ENCODE data around the gene GRIK4. TPM values are rescaled to one million over a fixed set of nuclear protein-coding genes. Genes with fewer than 3 reads are reported as not detected.

Gene GRIK4
- total RNA-seq, 1 donor from 2014 or later: 0.52 TPM

- no peak overlapping the region for H3K9ac ChIP-seq (ENCODE audit: low read depth in 1 of 3, low read length in 3 of 3)
- H3K36me3 ChIP-seq (ENCODE audit: control insufficient read depth in 3 of 3, insufficient read depth in 3 of 3, low read length in 3 of 3): no peaks in the 10 kb centered on the region
- no peaks in the 10 kb centered on the region for H3K4me1 ChIP-seq (ENCODE audit: control insufficient read depth in 3 of 3, insufficient read depth in 3 of 3, low read length in 3 of 3)
- no peak overlapping the region for H3K4me3 ChIP-seq (ENCODE audit: low read length in 3 of 3)
- H3K27me3 ChIP-seq (ENCODE audit: control insufficient read depth in 3 of 3, insufficient read depth in 3 of 3, low read length in 3 of 3): no peaks in the 10 kb centered on the region
- no peaks in the 10 kb centered on the region for H3K9me3 ChIP-seq (ENCODE audit: control insufficient read depth in 3 of 3, low read length in 3 of 3)
- H3K27ac ChIP-seq (ENCODE audit: low read depth, low read length): no peak overlapping the region
Measured at GRCh38 chr11:121032546-121032945, 521.0 kb downstream of the GRIK4 start.

- Histone ChIP-seq H3K27me3 (ENCODE audit: control insufficient read depth in 3 of 3, insufficient read depth in 3 of 3, low read length in 3 of 3) (no peaks in the 10 kb centered on the region), H3K9ac (ENCODE audit: low read depth in 1 of 3, low read length in 3 of 3) (no peak overlapping the region), H3K4me3 (ENCODE audit: low read length in 3 of 3) (no peak overlapping the region)
Measured at GRCh38 chr11:121033635-121034034, 522.1 kb downstream of the GRIK4 start.

GRCh38 chr11:121035169-121035755 is 523.7 kb downstream of the GRIK4 start:
- Histone ChIP-seq H3K27ac (ENCODE audit: low read depth, low read length) (no peak overlapping the region), H3K9me3 (ENCODE audit: control insufficient read depth in 3 of 3, low read length in 3 of 3) (no peaks in the 10 kb centered on the region)

More at GRCh38 chr11:121033635-121034034, 522.1 kb downstream of the GRIK4 start:
- Histone ChIP-seq H3K4me1 (ENCODE audit: control insufficient read depth in 3 of 3, insufficient read depth in 3 of 3, low read length in 3 of 3) (no peaks in the 10 kb centered on the region), H3K27ac (ENCODE audit: low read depth, low read length) (no peak overlapping the region), H3K9me3 (ENCODE audit: control insufficient read depth in 3 of 3, low read length in 3 of 3) (no peaks in the 10 kb centered on the region), H3K36me3 (ENCODE audit: control insufficient read depth in 3 of 3, insufficient read depth in 3 of 3, low read length in 3 of 3) (no peaks in the 10 kb centered on the region)

GRCh38 chr11:121035780-121036179 is 524.2 kb downstream of the GRIK4 start:
- Histone ChIP-seq H3K27ac (ENCODE audit: low read depth, low read length) (no peak overlapping the region), H3K4me3 (ENCODE audit: low read length in 3 of 3) (no peak overlapping the region), H3K9me3 (ENCODE audit: control insufficient read depth in 3 of 3, low read length in 3 of 3) (no peaks in the 10 kb centered on the region), H3K36me3 (ENCODE audit: control insufficient read depth in 3 of 3, insufficient read depth in 3 of 3, low read length in 3 of 3) (no peaks in the 10 kb centered on the region), H3K9ac (ENCODE audit: low read depth in 1 of 3, low read length in 3 of 3) (no peak overlapping the region), H3K4me1 (ENCODE audit: control insufficient read depth in 3 of 3, insufficient read depth in 3 of 3, low read length in 3 of 3) (peaks cover 0 to 4% (median 0%) of the 10 kb centered on the region in 3 donors), H3K27me3 (ENCODE audit: control insufficient read depth in 3 of 3, insufficient read depth in 3 of 3, low read length in 3 of 3) (no peaks in the 10 kb centered on the region)

More at GRCh38 chr11:121035169-121035755, 523.7 kb downstream of the GRIK4 start:
- Histone ChIP-seq H3K9ac (ENCODE audit: low read depth in 1 of 3, low read length in 3 of 3) (no peak overlapping the region), H3K27me3 (ENCODE audit: control insufficient read depth in 3 of 3, insufficient read depth in 3 of 3, low read length in 3 of 3) (no peaks in the 10 kb centered on the region), H3K4me3 (ENCODE audit: low read length in 3 of 3) (no peak overlapping the region), H3K4me1 (ENCODE audit: control insufficient read depth in 3 of 3, insufficient read depth in 3 of 3, low read length in 3 of 3) (peaks cover 0 to 3% (median 0%) of the 10 kb centered on the region in 3 donors), H3K36me3 (ENCODE audit: control insufficient read depth in 3 of 3, insufficient read depth in 3 of 3, low read length in 3 of 3) (no peaks in the 10 kb centered on the region)

GRCh38 chr11:121037016-121037415 is 525.5 kb downstream of the GRIK4 start:
- Histone ChIP-seq H3K4me3 (ENCODE audit: low read length in 3 of 3) (no peak overlapping the region), H3K36me3 (ENCODE audit: control insufficient read depth in 3 of 3, insufficient read depth in 3 of 3, low read length in 3 of 3) (no peaks in the 10 kb centered on the region), H3K9ac (ENCODE audit: low read depth in 1 of 3, low read length in 3 of 3) (no peak overlapping the region), H3K27ac (ENCODE audit: low read depth, low read length) (no peak overlapping the region), H3K27me3 (ENCODE audit: control insufficient read depth in 3 of 3, insufficient read depth in 3 of 3, low read length in 3 of 3) (no peaks in the 10 kb centered on the region), H3K9me3 (ENCODE audit: control insufficient read depth in 3 of 3, low read length in 3 of 3) (no peaks in the 10 kb centered on the region), H3K4me1 (ENCODE audit: control insufficient read depth in 3 of 3, insufficient read depth in 3 of 3, low read length in 3 of 3) (peaks cover 0 to 7% (median 0%) of the 10 kb centered on the region in 3 donors)

Other genes starting within 250 kb of the GRIK4 start
- 5.2 TPM for gene TLCD5, start 186.4 kb upstream of the GRIK4 start, total RNA-seq
- 59.5 TPM for gene ARHGEF12, start 175.3 kb upstream of the GRIK4 start, total RNA-seq

Measured in skeletal muscle tissue (tissue), 4 donors.